Esophagus squamous epithelium (tissue), 5 donors: ENCODE results near the gene PLA2R1. TPM values are rescaled to one million over a fixed set of nuclear protein-coding genes. Genes with fewer than 3 reads are reported as not detected.

Experiments
- DNase-seq: peaks from one replicate; lab custom pipeline; 2025; lab: John Stamatoyannopoulos, UW
- H3K27ac ChIP-seq, 4 donors: fragments of 200-600 bp; sonication (generic); one replicate each; pipeline ENCODE4 v1.5.1; 2016 to 2019; ENCODE audit warnings: mild to moderate bottlenecking in 1 of 4
- H3K27me3 ChIP-seq, 4 donors: fragments of 200-600 bp; sonication (generic); 1 replicate in 3 of 4; 2 replicates in 1 of 4; pipeline versions ENCODE4 v1.5.1 to v1.6.0; 2017 to 2021; ENCODE audit warnings: antibody characterized with exemption in 1 of 4
- H3K36me3 ChIP-seq, 3 donors: fragments of 200-600 bp; sonication (generic); one replicate each; pipeline ENCODE4 v1.5.1; 2016 to 2019
- H3K4me1 ChIP-seq, 3 donors: fragments of 200-600 bp; sonication (generic); one replicate each; pipeline ENCODE4 v1.5.1; 2017 to 2019
- H3K4me3 ChIP-seq, 4 donors: fragments of 200-600 bp; sonication (generic); 1 replicate in 3 of 4; 2 replicates in 1 of 4; pipeline ENCODE4 v1.5.1; 2016 to 2019; ENCODE audit warnings: mild to moderate bottlenecking in 2 of 4, moderate library complexity in 1 of 4
- H3K9me3 ChIP-seq, 3 donors: fragments of 200-600 bp; sonication (generic); one replicate each; pipeline ENCODE4 v1.5.1; 2016 to 2019
- POLR2A ChIP-seq, 4 donors: fragments of 450-650 bp; IDR thresholded peaks; one replicate each; pipeline ENCODE4 v1.6.1; 2017; ENCODE audit warnings: antibody characterized with exemption in 4 of 4, mild to moderate bottlenecking in 4 of 4, moderate library complexity in 3 of 4
- WGBS, 2 donors: methylation state at CpG; one replicate each; pipeline ENCODE4 v1.1.5; 2018; 5-methylcytosine and 5-hydroxymethylcytosine counted together
- intact Hi-C: fragments of 100-400 bp; cut with DNase I; formaldehyde crosslinking; loops from one replicate; pipeline ENCODE4 v1.15.0; 2022
- total RNA-seq, 4 donors: library from RNA; depleted of rRNA; stranded (reverse); fragments of >200 nt; gene quantifications; one replicate each; pipeline ENCODE4 v1.1.0, GENCODE V29; 2016
- TF ChIP-seq, protein P1 (sequence below), 6 experiments: fragments of 450-650 bp in 4 of 6; fragments of 200-600 bp in 2 of 6; sonication (generic) in 2 of 6; IDR thresholded peaks; one replicate each; pipeline ENCODE4 v1.5.1; 2016 to 2019; ENCODE audit warnings: antibody characterized with exemption in 6 of 6, mild to moderate bottlenecking in 4 of 6, moderate library complexity in 4 of 6
- donor health status: DM: yes; HTN: yes; CAD: no.

The PLA2R1 gene
- total RNA-seq, 4 donors from 2014 or later, result 9.2 to 18.9 (median 12.3) TPM

DNA sequence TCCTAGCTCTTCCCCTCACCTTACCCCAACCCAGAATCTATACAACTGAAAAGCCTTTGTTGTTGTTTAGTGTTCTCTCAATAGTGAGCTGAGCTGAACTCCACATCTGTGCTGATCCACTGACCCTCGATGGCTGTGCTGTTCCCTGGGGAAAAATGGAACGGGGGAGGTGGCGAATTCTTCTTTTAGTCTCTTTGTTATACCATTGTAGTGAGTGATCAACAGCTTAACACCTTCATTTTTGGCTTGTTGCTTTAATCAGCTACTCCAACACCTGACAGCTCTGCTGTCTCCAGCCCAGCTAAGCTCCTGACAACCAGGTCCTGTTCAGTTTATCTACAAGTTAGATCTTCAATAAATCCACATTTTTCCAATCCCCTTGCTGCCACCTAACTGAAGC is 25.7 kb downstream of the PLA2R1 start:
- no peak overlapping the region for H3K27ac ChIP-seq
- H3K9me3 ChIP-seq, result no peaks in the 10 kb centered on the region
- WGBS, 2 donors, result 66 to 69% methylated on average over 3 of the region's 3 CpGs
- DNase-seq, result no peak
- TF ChIP-seq POLR2A (IDR thresholded peaks at IDR 0.05), result no peak
- H3K4me3 ChIP-seq, result no peak overlapping the region
- H3K4me1 ChIP-seq, result peaks cover 0 to 6% (median 0%) of the 10 kb centered on the region in 3 donors
- peaks cover 0 to 72% (median 0%) of the 10 kb centered on the region in 3 donors for H3K36me3 ChIP-seq
- intact Hi-C loops, result no loop called here
- H3K27me3 ChIP-seq, result no peaks in the 10 kb centered on the region

DNA sequence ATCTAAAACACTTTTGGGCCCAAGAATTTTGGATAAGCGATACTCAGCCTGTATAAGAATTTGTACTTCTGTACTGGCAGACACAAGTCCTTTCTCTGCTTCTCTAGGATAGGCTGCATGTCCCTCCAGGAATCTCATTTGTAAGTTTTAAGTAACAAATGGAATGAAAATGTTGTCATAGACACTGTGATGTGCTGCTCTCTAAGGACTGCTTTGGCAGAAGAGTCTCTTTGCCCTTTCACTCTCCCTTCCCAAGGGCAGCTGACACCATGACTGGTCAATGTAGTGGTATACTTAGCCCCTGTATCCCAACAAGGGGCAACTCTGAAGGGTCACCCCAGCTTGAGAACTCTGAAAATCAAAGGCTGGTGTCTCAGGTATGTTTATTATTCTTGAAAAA is 27.3 kb downstream of the PLA2R1 start:
- Histone ChIP-seq H3K27ac (no peak overlapping the region), H3K27me3 (no peaks in the 10 kb centered on the region), H3K9me3 (no peaks in the 10 kb centered on the region), H3K4me1 (peaks cover 0 to 2% (median 0%) of the 10 kb centered on the region in 3 donors), H3K4me3 (no peak overlapping the region), H3K36me3 (peaks cover 0 to 69% (median 0%) of the 10 kb centered on the region in 3 donors)
- WGBS, 2 donors, result 86 to 87% methylated on average over 1 of the region's 1 CpG
- intact Hi-C loops, result no loop called here
- TF ChIP-seq POLR2A (IDR thresholded peaks at IDR 0.05), result no peak
- TF ChIP-seq, protein P1, sequence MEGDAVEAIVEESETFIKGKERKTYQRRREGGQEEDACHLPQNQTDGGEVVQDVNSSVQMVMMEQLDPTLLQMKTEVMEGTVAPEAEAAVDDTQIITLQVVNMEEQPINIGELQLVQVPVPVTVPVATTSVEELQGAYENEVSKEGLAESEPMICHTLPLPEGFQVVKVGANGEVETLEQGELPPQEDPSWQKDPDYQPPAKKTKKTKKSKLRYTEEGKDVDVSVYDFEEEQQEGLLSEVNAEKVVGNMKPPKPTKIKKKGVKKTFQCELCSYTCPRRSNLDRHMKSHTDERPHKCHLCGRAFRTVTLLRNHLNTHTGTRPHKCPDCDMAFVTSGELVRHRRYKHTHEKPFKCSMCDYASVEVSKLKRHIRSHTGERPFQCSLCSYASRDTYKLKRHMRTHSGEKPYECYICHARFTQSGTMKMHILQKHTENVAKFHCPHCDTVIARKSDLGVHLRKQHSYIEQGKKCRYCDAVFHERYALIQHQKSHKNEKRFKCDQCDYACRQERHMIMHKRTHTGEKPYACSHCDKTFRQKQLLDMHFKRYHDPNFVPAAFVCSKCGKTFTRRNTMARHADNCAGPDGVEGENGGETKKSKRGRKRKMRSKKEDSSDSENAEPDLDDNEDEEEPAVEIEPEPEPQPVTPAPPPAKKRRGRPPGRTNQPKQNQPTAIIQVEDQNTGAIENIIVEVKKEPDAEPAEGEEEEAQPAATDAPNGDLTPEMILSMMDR (IDR thresholded peaks at IDR 0.05), result no peak
- no peak for DNase-seq

DNA sequence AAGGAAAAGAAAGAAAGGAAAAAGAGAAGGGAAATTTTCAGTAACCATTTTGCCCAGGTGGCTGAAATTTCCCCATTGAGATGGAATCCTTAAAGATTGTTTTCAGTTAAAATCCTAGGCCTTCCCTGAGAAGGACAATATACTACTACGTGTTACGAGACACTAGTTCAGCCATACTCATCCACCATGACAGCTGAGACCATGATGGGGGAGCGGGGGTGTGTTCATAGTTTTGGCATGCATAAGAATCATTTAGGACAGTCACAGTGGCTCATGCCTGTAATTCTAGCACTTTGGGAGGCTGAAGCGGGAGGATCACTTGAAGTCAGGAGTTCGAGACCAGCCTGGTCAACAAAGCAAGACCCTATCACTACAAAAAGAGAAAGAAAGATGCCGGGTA is 28.0 kb downstream of the PLA2R1 start:
- Histone ChIP-seq H3K27me3 (no peaks in the 10 kb centered on the region), H3K27ac (no peak overlapping the region), H3K4me1 (no peaks in the 10 kb centered on the region), H3K4me3 (no peak overlapping the region), H3K36me3 (peaks cover 0 to 64% (median 0%) of the 10 kb centered on the region in 3 donors), H3K9me3 (no peaks in the 10 kb centered on the region)
- intact Hi-C loops, result no loop called here
- no peak for DNase-seq
- WGBS, 2 donors, result 92 to 93% methylated on average over 6 of the region's 6 CpGs
- no peak for TF ChIP-seq POLR2A (IDR thresholded peaks at IDR 0.05)
- TF ChIP-seq, protein P1 (IDR thresholded peaks at IDR 0.05), result no peak

DNA sequence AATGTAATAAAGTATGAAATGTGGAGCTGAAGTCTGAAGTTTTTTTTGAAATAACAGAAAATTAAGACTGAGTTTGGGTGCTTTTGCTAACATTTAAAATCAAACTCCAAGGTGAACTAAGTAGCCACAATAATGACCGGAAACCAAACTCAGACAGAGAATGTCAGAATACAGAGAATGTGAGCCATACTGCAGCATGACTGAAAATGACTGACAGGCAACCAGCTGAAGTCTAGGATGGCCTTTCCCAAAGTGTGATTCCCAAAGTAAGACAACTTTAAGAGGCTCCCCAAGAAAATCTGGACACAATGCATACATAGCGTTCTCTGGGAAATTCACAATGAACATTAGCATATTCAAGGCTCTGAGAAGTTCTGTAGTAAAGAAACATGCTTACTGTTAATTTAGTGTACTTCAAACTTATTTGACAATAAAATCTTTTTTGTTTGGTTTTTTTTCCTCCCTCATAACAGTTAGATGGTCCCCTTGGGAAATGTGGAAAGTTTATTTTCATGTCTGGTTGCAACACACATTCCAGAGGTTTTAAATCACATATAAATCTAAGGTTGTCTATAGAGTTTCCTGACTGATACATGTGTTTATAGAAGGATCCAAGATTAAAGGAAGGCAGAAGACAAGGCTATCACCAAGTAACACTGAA is 28.6 kb downstream of the PLA2R1 start:
- DNase-seq, result no peak
- Histone ChIP-seq H3K27ac (no peak overlapping the region), H3K9me3 (no peaks in the 10 kb centered on the region), H3K36me3 (peaks cover 0 to 64% (median 0%) of the 10 kb centered on the region in 3 donors), H3K4me1 (no peaks in the 10 kb centered on the region), H3K27me3 (no peaks in the 10 kb centered on the region), H3K4me3 (no peak overlapping the region)
- no peak for TF ChIP-seq POLR2A (IDR thresholded peaks at IDR 0.05)
- TF ChIP-seq, protein P1 (IDR thresholded peaks at IDR 0.05), result no peak
- intact Hi-C loops, result no loop called here
- 89 to 91% methylated on average over 2 of the region's 2 CpGs for WGBS, 2 donors

DNA sequence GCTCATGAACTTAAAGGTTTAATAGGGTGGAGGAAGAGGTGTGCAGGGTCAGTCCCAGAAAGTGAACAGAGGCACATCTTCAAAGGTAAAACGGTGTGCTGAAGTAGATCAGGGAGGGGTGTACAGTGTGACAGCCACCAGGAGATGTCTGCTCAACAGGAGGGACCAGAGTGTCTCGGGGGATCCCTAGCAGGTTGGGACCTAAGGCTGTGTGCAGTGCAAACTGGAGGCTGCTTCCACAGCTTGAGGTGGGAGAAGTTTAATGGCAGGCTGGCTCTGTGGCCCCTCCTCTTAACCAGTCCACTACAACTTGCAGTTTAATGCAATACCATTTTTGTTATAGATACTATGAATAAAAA is 33.2 kb downstream of the PLA2R1 start:
- 74 to 75% methylated on average over 2 of the region's 2 CpGs for WGBS, 2 donors
- intact Hi-C loops, result no loop called here
- H3K27me3 ChIP-seq, result no peaks in the 10 kb centered on the region
- H3K4me3 ChIP-seq, result no peak overlapping the region
- peaks cover 0 to 7% (median 3%) of the 10 kb centered on the region in 3 donors for H3K4me1 ChIP-seq
- no peaks in the 10 kb centered on the region for H3K9me3 ChIP-seq
- no peak for TF ChIP-seq POLR2A (IDR thresholded peaks at IDR 0.05)
- TF ChIP-seq, protein P1 (IDR thresholded peaks at IDR 0.05), result no peak
- H3K36me3 ChIP-seq, result peaks cover 0 to 69% (median 0%) of the 10 kb centered on the region in 3 donors
- no peak overlapping the region for H3K27ac ChIP-seq
- no peak for DNase-seq
